Fibroblast of mammary gland (primary cell): ENCODE results near the gene HOXD11.

Experiments
- DNase-seq: peaks from one replicate; pipeline ENCODE4 v3.0.0-alpha.2; 2010; ENCODE audit warnings: low read depth
- H3K4me3 ChIP-seq: 2 replicates; pipeline ENCODE4 v1.5.1; 2011; ENCODE audit warnings: low read depth, mild to moderate bottlenecking, low read length, moderate library complexity; ENCODE audit not compliant: control insufficient read depth
- CTCF ChIP-seq: conservative IDR thresholded peaks from 2 replicates; pipeline ENCODE4 v1.5.1; 2011; ENCODE audit warnings: low read depth, low read length, inconsistent platforms; ENCODE audit not compliant: control insufficient read depth, insufficient read depth

Gene HOXD11

DNA sequence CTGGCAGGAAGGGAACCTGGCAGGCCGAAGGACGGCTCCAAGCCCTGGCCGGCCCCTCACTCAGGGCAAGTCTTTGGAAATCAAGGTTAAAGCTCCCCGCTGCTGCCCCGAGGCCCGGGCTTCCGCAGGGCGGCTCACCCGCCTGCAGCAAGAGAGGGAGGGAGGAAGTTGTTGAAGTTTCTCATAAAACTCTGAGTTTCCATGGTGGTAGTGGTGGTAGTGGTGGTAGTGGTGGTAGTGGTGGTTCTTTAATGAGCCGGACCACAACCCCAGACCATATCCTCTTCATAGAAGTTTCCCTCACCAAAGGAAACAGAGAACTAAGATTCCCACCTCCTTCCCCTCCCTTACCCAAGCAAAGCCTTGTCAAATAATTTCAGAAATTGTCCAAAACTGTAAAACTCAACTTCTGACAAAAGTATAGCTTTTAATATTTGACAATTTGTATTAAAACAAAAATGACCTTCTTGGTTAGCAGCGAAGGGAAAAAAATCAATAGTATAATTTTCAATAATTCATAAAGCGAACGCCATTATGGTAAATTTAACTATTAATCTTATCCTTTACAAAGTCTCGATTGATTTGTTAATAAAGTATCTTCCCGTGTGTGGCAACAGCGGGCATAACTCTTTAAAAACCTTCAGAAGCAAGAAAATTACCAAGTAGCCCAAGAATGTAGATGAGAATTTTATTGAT is 8.0 kb downstream of the HOXD11 start:
- DNase-seq: no peak
- TF ChIP-seq CTCF: no peak
- H3K4me3 ChIP-seq: no peak overlapping the region

- peak; percentile 40 for TF ChIP-seq CTCF
These were observed 9.1 kb downstream of the HOXD11 start, which contains the start of gene HOXD10 for GRCh38 chr2:176115883-176116813. TSS of gene HOXD10 (plus strand) at chr2:176116778. CDS start at chr2:176116834, 56 bp downstream.

DNA sequence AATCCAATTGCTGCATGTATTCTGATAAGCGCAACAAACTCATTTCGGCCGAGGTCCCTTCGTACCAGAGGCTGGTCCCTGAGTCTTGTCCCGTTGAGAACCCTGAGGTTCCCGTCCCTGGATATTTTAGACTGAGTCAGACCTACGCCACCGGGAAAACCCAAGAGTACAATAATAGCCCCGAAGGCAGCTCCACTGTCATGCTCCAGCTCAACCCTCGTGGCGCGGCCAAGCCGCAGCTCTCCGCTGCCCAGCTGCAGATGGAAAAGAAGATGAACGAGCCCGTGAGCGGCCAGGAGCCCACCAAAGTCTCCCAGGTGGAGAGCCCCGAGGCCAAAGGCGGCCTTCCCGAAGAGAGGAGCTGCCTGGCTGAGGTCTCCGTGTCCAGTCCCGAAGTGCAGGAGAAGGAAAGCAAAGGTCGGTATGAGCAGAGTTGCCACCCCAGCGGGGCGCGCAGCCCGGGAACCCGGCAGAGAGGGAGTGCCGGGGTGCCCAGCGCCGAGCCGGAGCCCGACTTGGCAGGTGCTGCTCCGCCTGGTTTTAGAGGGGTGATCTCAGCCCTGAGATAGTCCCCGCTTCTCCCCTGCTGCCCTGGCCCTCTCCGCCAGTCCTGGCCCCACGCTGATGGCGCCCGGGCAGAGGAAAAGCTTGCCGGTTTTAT is 10.2 kb downstream of the HOXD11 start:
- DNase-seq: no peak
- H3K4me3 ChIP-seq: no peak overlapping the region
- no peak for TF ChIP-seq CTCF

More at GRCh38 chr2:176115883-176116813, 9.1 kb downstream of the HOXD11 start, which contains the start of gene HOXD10:
- peak within 1 kb of the TSS; percentile 33 for H3K4me3 ChIP-seq
- DNase-seq: peak; percentile 81

GRCh38 chr2:176117823-176118371 is 10.8 kb downstream of the HOXD11 start:
- no peak for TF ChIP-seq CTCF
- no peak overlapping the region for H3K4me3 ChIP-seq
- DNase-seq: no peak

DNA sequence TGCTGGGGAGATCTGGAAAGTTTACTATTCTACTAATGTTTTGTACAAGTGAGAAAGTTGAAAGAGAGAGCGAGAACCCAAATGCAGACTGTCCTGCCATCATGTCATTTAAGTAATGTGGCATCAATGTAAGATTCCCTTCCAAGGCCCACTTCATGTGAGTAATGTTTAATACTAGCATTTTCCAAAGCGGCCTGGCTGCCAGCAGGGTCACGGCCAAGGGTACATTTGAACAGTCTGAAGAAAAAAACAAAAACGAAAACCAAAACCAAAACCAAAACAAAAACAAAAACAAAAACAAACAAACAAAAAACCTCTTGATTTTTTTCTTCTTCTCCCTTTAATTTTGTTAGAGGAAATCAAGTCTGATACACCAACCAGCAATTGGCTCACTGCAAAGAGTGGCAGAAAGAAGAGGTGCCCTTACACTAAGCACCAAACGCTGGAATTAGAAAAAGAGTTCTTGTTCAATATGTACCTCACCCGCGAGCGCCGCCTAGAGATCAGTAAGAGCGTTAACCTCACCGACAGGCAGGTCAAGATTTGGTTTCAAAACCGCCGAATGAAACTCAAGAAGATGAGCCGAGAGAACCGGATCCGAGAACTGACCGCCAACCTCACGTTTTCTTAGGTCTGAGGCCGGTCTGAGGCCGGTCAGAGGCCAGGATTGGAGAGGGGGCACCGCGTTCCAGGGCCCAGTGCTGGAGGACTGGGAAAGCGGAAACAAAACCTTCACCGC is 11.7 kb downstream of the HOXD11 start:
- TF ChIP-seq CTCF: peak; percentile 59
- peak; percentile 50 for DNase-seq
- H3K4me3 ChIP-seq: no peak overlapping the region
